ENCODE measurements around the gene BATF2.
A peak's percentile ranks its signal among the peaks of the same experiment; 100 is the strongest.

Gene BATF2

GRCh38 chr11:64976651-64977050, 20.1 kb downstream of the BATF2 start:
- H3K9me3 ChIP-seq (replicated peaks in 1 of 2; ENCODE audit: control insufficient read depth in 2 of 2, insufficient read depth in 1 of 2, low read depth in 1 of 2, low read length in 2 of 2) = peaks cover 0 to 4% of the 10 kb centered on the region in 2 donors
- no peaks in the 10 kb centered on the region for H3K79me1 ChIP-seq (ENCODE audit: low read depth, low read length)
- no CpG with 5 or more reads among the region's 2 CpGs for WGBS, 2 donors (ENCODE audit: extremely low coverage in 2 of 2, insufficient read length in 2 of 2, insufficient replicate concordance in 1 of 2)
- H3K36me3 ChIP-seq (replicated peaks in 1 of 2; ENCODE audit: control insufficient read depth in 2 of 2, insufficient read depth in 2 of 2, low read length in 2 of 2) = no peaks in the 10 kb centered on the region
- H3K23ac ChIP-seq (ENCODE audit: low read depth, low read length, poor library complexity) = no peak overlapping the region
- H2AK5ac ChIP-seq (ENCODE audit: low read depth, low read length) = no peak overlapping the region
- H3K18ac ChIP-seq (ENCODE audit: low read length) = no peak overlapping the region
- no peak overlapping the region for H2BK120ac ChIP-seq (ENCODE audit: low read depth, low read length)
- no peak overlapping the region for H2BK5ac ChIP-seq (ENCODE audit: low read length)
- no peak overlapping the region for H2BK12ac ChIP-seq (ENCODE audit: low read length)
- no peak for DNase-seq (ENCODE audit: low spot score)
- no peak overlapping the region for H3K4me2 ChIP-seq (ENCODE audit: insufficient read depth, low read length, poor library complexity, severe bottlenecking)
- H3K4ac ChIP-seq (ENCODE audit: low read length) = no peak overlapping the region
- no peak overlapping the region for H3K9ac ChIP-seq (ENCODE audit: low read depth, low read length, poor library complexity)
- no peak overlapping the region for H3K27ac ChIP-seq (replicated peaks; ENCODE audit: low read length)
- H3K4me3 ChIP-seq (ENCODE audit: low read length in 2 of 2) = no peak overlapping the region
- H4K91ac ChIP-seq (ENCODE audit: low read depth, low read length, poor library complexity) = no peak overlapping the region
- H3K14ac ChIP-seq (ENCODE audit: low read length) = no peak overlapping the region
- H4K8ac ChIP-seq (ENCODE audit: low read depth, low read length) = no peak overlapping the region
- peaks cover 0 to 5% (median 0%) of the 10 kb centered on the region in 3 experiments for H3K27me3 ChIP-seq (ENCODE audit: control insufficient read depth in 3 of 3, insufficient read depth in 3 of 3, low read depth in 1 of 3, low read length in 3 of 3)
- H2BK15ac ChIP-seq (ENCODE audit: low read length) = no peak overlapping the region
- H2AFZ ChIP-seq (ENCODE audit: low read length) = no peak overlapping the region
- no peaks in the 10 kb centered on the region for H3K4me1 ChIP-seq (ENCODE audit: control insufficient read depth in 2 of 2, insufficient read depth in 1 of 2, low read depth in 1 of 2, low read length in 2 of 2)

GRCh38 chr11:64974124-64974523, 22.6 kb downstream of the BATF2 start:
- Histone ChIP-seq H3K27me3 (ENCODE audit: control insufficient read depth in 3 of 3, insufficient read depth in 3 of 3, low read depth in 1 of 3, low read length in 3 of 3) (peaks cover 0 to 6% (median 5%) of the 10 kb centered on the region in 3 experiments), H3K4ac (ENCODE audit: low read length) (no peak overlapping the region), H2BK12ac (ENCODE audit: low read length) (no peak overlapping the region), H3K14ac (ENCODE audit: low read length) (no peak overlapping the region), H2AFZ (ENCODE audit: low read length) (no peak overlapping the region), H4K91ac (ENCODE audit: low read depth, low read length, poor library complexity) (no peak overlapping the region), H3K27ac (replicated peaks; ENCODE audit: low read length) (no peak overlapping the region), H2AK5ac (ENCODE audit: low read depth, low read length) (no peak overlapping the region), H3K18ac (ENCODE audit: low read length) (no peak overlapping the region), H2BK120ac (ENCODE audit: low read depth, low read length) (no peak overlapping the region), H2BK5ac (ENCODE audit: low read length) (no peak overlapping the region), H4K8ac (ENCODE audit: low read depth, low read length) (no peak overlapping the region), H2BK15ac (ENCODE audit: low read length) (no peak overlapping the region), H3K23ac (ENCODE audit: low read depth, low read length, poor library complexity) (no peak overlapping the region), H3K4me3 (ENCODE audit: low read length in 2 of 2) (no peak overlapping the region), H3K79me1 (ENCODE audit: low read depth, low read length) (no peaks in the 10 kb centered on the region), H3K36me3 (replicated peaks in 1 of 2; ENCODE audit: control insufficient read depth in 2 of 2, insufficient read depth in 2 of 2, low read length in 2 of 2) (no peaks in the 10 kb centered on the region), H3K4me2 (ENCODE audit: insufficient read depth, low read length, poor library complexity, severe bottlenecking) (no peak overlapping the region), H3K9ac (ENCODE audit: low read depth, low read length, poor library complexity) (no peak overlapping the region), H3K4me1 (ENCODE audit: control insufficient read depth in 2 of 2, insufficient read depth in 1 of 2, low read depth in 1 of 2, low read length in 2 of 2) (no peaks in the 10 kb centered on the region), H3K9me3 (replicated peaks in 1 of 2; ENCODE audit: control insufficient read depth in 2 of 2, insufficient read depth in 1 of 2, low read depth in 1 of 2, low read length in 2 of 2) (peaks cover 0 to 4% of the 10 kb centered on the region in 2 donors)
- no peak for DNase-seq (ENCODE audit: low spot score)
- WGBS, 2 donors (ENCODE audit: extremely low coverage in 2 of 2, insufficient read length in 2 of 2, insufficient replicate concordance in 1 of 2) = no CpG with 5 or more reads among the region's 5 CpGs

GRCh38 chr11:64971421-64972233, 25.1 kb downstream of the BATF2 start, which contains the start of gene MAJIN:
Gene MAJIN (minus strand): TSS chr11:64972108. CDS start chr11:64959405, 12,703 bp downstream.
- Histone ChIP-seq H4K91ac (ENCODE audit: low read depth, low read length, poor library complexity) (no peak within 1 kb of the TSS), H3K4me3 (ENCODE audit: low read length in 2 of 2) (no peak within 1 kb of the TSS), H3K79me1 (ENCODE audit: low read depth, low read length) (no peaks in the 10 kb centered on the region), H3K27me3 (ENCODE audit: control insufficient read depth in 3 of 3, insufficient read depth in 3 of 3, low read depth in 1 of 3, low read length in 3 of 3) (peaks cover 0 to 6% (median 5%) of the 10 kb centered on the region in 3 experiments), H3K14ac (ENCODE audit: low read length) (peak within 1 kb of the TSS; percentile 38), H4K8ac (ENCODE audit: low read depth, low read length) (peak within 1 kb of the TSS; percentile 43), H2BK120ac (ENCODE audit: low read depth, low read length) (no peak within 1 kb of the TSS), H3K36me3 (replicated peaks in 1 of 2; ENCODE audit: control insufficient read depth in 2 of 2, insufficient read depth in 2 of 2, low read length in 2 of 2) (no peaks in the 10 kb centered on the region), H3K23ac (ENCODE audit: low read depth, low read length, poor library complexity) (peak within 1 kb of the TSS; percentile 55), H2BK15ac (ENCODE audit: low read length) (no peak within 1 kb of the TSS), H3K4ac (ENCODE audit: low read length) (no peak within 1 kb of the TSS), H2BK12ac (ENCODE audit: low read length) (no peak within 1 kb of the TSS), H2AFZ (ENCODE audit: low read length) (peak within 1 kb of the TSS; percentile 49), H3K4me2 (ENCODE audit: insufficient read depth, low read length, poor library complexity, severe bottlenecking) (peak within 1 kb of the TSS; percentile 37), H3K4me1 (ENCODE audit: control insufficient read depth in 2 of 2, insufficient read depth in 1 of 2, low read depth in 1 of 2, low read length in 2 of 2) (no peaks in the 10 kb centered on the region), H3K9ac (ENCODE audit: low read depth, low read length, poor library complexity) (no peak within 1 kb of the TSS), H3K27ac (replicated peaks; ENCODE audit: low read length) (no peak within 1 kb of the TSS), H3K18ac (ENCODE audit: low read length) (peak within 1 kb of the TSS; percentile 76), H2BK5ac (ENCODE audit: low read length) (no peak within 1 kb of the TSS), H3K9me3 (replicated peaks in 1 of 2; ENCODE audit: control insufficient read depth in 2 of 2, insufficient read depth in 1 of 2, low read depth in 1 of 2, low read length in 2 of 2) (peaks cover 0 to 4% of the 10 kb centered on the region in 2 donors), H2AK5ac (ENCODE audit: low read depth, low read length) (peak within 1 kb of the TSS; percentile 83)
- peak; percentile 21 for DNase-seq (ENCODE audit: low spot score)
- no CpG with 5 or more reads among the region's 69 CpGs for WGBS, 2 donors (ENCODE audit: extremely low coverage in 2 of 2, insufficient read length in 2 of 2, insufficient replicate concordance in 1 of 2)

DNA sequence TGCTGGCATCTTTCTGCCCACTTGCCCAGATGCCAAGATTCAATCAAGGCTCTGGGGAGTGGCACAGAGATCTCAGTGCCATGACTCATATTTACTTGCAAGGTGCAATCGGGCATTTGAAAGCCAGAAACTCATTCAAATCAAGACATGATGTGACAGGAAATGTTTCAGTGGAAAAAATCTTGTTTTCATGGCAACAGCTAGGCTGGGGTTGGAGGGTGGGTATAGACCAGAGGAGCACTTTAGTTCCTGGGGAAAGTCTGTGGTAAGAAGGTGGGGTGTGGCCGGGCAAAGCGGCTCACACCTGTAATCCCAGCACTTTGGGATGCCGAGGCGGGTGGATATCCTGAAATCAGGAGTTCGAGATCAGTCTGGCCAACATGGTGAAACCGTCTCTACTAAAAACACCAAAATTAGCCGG, 26.0 kb downstream of the BATF2 start:
- Histone ChIP-seq H2BK5ac (ENCODE audit: low read length) (no peak overlapping the region), H3K23ac (ENCODE audit: low read depth, low read length, poor library complexity) (no peak overlapping the region), H2AK5ac (ENCODE audit: low read depth, low read length) (no peak overlapping the region), H3K27ac (replicated peaks; ENCODE audit: low read length) (no peak overlapping the region), H3K4me2 (ENCODE audit: insufficient read depth, low read length, poor library complexity, severe bottlenecking) (no peak overlapping the region), H2BK15ac (ENCODE audit: low read length) (no peak overlapping the region), H2BK120ac (ENCODE audit: low read depth, low read length) (no peak overlapping the region), H2BK12ac (ENCODE audit: low read length) (no peak overlapping the region), H4K8ac (ENCODE audit: low read depth, low read length) (no peak overlapping the region), H3K14ac (ENCODE audit: low read length) (no peak overlapping the region), H3K9ac (ENCODE audit: low read depth, low read length, poor library complexity) (no peak overlapping the region), H3K27me3 (ENCODE audit: control insufficient read depth in 3 of 3, insufficient read depth in 3 of 3, low read depth in 1 of 3, low read length in 3 of 3) (peaks cover 0 to 6% (median 5%) of the 10 kb centered on the region in 3 experiments), H3K9me3 (replicated peaks in 1 of 2; ENCODE audit: control insufficient read depth in 2 of 2, insufficient read depth in 1 of 2, low read depth in 1 of 2, low read length in 2 of 2) (peaks cover 0 to 4% of the 10 kb centered on the region in 2 donors), H3K36me3 (replicated peaks in 1 of 2; ENCODE audit: control insufficient read depth in 2 of 2, insufficient read depth in 2 of 2, low read length in 2 of 2) (no peaks in the 10 kb centered on the region), H3K4ac (ENCODE audit: low read length) (no peak overlapping the region), H4K91ac (ENCODE audit: low read depth, low read length, poor library complexity) (no peak overlapping the region), H3K4me3 (ENCODE audit: low read length in 2 of 2) (no peak overlapping the region), H3K18ac (ENCODE audit: low read length) (no peak overlapping the region), H3K4me1 (ENCODE audit: control insufficient read depth in 2 of 2, insufficient read depth in 1 of 2, low read depth in 1 of 2, low read length in 2 of 2) (no peaks in the 10 kb centered on the region), H3K79me1 (ENCODE audit: low read depth, low read length) (no peaks in the 10 kb centered on the region), H2AFZ (ENCODE audit: low read length) (no peak overlapping the region)
- no CpG with 5 or more reads among the region's 8 CpGs for WGBS, 2 donors (ENCODE audit: extremely low coverage in 2 of 2, insufficient read length in 2 of 2, insufficient replicate concordance in 1 of 2)
- no peak for DNase-seq (ENCODE audit: low spot score)

All from neuronal stem cell (in vitro differentiated cells).